KBM-7 (cell line): ENCODE measurements around the gene TBC1D8B.
"Not testable (repeated sequence)": the region's sequence is repeated elsewhere in the genome, so short reads cannot be mapped to it uniquely, and the experiment has no call there.

Experiments
- DNase-seq: peaks from one replicate; pipeline ENCODE4 v3.0.0-alpha.2; 2015
- in situ Hi-C: fragments of 300-500 bp; cut with MboI; formaldehyde crosslinking; loops from 2 replicates; pipeline ENCODE4 v1.14.3; 2020; ENCODE audit warnings: low sequenced_read_pairs, low pct_unique_long_range_greater_than_20kb, mixed read lengths

The TBC1D8B gene

DNA sequence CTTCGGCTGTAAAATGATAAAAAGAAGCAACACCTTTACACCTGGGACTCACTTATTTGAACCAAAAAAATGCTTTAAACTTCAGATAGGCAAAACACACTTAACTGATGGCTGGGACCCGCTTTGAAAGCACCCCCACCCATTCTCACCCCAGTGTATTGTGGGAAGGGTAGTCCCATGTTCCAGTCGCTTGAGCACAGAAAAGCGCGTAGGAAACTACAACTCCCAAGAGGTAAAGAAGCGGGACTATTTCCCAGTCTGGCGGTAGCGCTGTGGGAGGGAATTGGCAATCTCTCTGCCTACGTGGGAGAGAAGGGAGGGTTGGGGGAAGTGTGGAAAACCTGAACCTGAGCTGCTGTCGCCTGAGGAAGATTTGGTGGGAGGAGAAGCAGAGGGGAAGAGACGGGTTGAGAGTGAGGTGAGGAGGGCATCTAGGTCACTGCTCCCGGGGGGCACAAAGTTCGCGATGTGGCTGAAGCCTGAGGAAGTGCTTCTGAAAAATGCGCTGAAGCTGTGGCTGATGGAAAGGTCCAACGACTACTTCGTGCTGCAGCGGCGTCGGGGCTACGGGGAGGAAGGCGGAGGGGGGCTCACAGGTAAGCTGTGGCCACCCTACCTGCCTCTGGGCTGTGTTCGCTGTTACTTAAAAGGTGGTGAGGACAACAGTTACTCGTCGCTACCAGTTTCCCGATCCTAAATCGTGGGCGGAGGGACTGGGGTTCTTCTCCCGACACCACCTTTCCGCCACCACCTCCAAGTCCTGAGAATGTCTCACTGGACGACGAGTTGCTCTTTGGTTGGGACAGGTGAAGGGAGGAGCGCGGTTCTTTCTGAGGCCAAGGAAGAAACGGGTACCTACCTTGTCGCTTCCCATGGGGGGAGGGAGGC, at the start of gene TBC1D8B:
Gene TBC1D8B, plus strand, starts transcription at position 286 of the 888 bp plus-strand sequence. Its CDS starts 181 bp downstream, at position 467.
- DNase-seq: peak; percentile 91
- in situ Hi-C loops: no loop called here

DNA sequence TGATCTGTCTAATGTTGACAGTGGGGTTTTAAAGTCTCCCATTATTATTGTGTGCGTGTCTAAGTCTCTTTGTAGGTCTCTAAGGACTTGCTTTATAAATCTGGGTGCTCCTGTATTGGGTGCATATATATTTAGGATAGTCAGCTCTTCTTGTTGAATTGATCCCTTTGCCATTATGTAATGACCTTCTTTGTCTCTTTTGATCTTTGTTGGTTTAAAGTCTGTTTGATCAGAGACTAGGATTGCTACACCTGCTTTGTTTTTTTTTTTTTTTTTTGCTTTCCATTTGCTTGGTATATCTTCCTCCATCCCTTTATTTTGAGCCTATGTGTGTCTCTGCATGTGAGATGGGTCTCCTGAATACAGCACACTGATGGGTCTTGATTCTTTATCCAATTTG, 33.2 kb upstream of the TBC1D8B start:
- in situ Hi-C loops, DNase-seq: not testable (repeated sequence)

GRCh38 chrX:106774981-106775380, 27.5 kb upstream of the TBC1D8B start:
- in situ Hi-C loops: no loop called here
- no peak for DNase-seq

DNA sequence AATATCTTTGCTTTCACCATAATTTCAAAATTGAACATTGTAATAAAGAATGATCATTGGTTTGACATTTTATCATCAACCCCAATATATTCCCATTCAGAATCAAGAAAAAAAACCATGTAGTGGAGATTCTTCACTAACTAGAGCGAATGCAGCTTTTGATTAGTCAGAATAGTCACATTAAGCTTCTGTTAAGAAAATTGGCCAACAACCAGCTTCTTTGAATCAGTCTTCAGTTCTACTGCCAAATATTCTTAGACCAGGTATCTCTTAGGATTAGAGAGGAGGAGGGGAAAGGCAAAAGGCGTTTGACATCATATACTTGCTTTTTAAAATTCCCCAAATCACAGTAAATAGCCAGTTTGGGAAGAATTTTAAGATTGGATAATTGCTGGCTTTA, 22.2 kb upstream of the TBC1D8B start:
- no peak for DNase-seq
- in situ Hi-C loops: no loop called here

DNA sequence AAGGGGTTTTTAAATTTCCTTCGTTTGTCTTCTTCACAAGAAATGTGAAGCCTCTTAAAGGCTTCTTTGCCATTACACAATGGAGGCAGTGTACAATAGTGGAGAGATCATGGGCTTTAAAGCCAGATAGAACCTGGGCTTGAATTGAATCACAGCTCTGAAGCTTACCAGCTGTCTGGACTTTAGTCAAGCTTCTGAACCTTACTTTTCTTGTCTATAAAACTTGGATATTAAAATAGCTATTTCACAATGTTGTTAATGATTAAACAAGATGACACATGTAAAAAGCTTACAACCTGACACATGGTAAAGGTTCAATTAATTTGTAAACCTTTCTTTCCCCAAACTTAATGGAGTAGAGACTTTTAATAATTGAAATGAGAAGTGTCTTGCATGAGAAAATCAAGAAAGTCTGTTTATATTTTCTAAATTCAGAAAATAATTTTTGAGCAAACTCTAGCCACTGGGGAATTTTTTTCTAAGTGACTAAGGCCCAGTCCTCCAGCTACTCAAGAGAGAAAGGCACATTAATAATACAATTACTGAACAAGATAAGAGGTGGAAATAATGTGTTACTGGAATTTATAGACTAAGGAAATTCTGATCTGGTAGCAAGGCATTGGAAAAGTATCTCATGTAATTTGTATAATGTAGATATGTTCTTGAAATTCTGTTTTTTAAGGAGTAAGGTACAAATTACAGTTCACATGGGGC, 21.7 kb upstream of the TBC1D8B start:
- DNase-seq: no peak
- in situ Hi-C loops: no loop called here

GRCh38 chrX:106783716-106784115, 18.8 kb upstream of the TBC1D8B start:
- in situ Hi-C loops: no loop called here
- no peak for DNase-seq

DNA sequence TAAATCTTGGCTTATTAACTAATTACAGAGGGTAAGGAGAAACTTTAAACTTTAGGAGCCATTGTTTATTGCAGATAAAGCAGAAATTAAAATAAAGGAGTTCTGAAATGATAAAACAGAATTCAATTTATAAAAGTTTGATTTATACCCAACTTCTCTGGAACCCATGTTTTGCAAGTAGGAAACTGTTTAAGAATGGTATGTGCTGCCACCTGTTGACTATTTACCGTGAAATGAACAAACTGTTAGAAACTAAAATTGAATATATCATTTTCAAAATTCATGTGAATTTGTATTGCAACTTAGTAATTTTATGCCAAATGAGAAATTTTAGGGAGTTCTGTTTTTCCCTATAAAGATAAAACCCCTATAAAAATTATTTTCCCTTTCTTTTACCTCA, 11.0 kb upstream of the TBC1D8B start:
- in situ Hi-C loops: no loop called here

DNA sequence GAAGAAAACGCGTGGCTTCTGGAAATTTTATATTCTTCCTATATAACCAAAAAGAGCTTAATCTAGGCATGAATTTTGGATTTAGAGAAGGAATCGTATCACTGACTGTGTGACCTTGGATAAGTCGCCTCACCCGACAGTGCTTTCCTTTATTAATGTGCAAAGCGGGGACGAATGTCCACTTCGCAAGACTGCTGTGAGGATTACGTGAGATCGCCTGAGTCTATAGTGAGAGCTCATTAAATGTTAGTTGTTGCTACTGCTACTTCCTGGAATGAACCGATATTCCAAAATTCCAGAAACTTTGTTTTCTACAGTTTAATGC, 448 bp upstream of the TBC1D8B start:
- in situ Hi-C loops: no loop called here
- no peak for DNase-seq

More for the DNA sequence above, 11.0 kb upstream of the TBC1D8B start:
- DNase-seq: peak; percentile 16

- in situ Hi-C loops: no loop called here
- DNase-seq: no peak
Measured at GRCh38 chrX:106811131-106811910, 8.8 kb downstream of the TBC1D8B start.

GRCh38 chrX:106812930-106813329, 10.5 kb downstream of the TBC1D8B start:
- DNase-seq, in situ Hi-C loops: not testable (repeated sequence)

- DNase-seq, in situ Hi-C loops: not testable (repeated sequence)
Measured at GRCh38 chrX:106814093-106814492, 11.6 kb downstream of the TBC1D8B start.

DNA sequence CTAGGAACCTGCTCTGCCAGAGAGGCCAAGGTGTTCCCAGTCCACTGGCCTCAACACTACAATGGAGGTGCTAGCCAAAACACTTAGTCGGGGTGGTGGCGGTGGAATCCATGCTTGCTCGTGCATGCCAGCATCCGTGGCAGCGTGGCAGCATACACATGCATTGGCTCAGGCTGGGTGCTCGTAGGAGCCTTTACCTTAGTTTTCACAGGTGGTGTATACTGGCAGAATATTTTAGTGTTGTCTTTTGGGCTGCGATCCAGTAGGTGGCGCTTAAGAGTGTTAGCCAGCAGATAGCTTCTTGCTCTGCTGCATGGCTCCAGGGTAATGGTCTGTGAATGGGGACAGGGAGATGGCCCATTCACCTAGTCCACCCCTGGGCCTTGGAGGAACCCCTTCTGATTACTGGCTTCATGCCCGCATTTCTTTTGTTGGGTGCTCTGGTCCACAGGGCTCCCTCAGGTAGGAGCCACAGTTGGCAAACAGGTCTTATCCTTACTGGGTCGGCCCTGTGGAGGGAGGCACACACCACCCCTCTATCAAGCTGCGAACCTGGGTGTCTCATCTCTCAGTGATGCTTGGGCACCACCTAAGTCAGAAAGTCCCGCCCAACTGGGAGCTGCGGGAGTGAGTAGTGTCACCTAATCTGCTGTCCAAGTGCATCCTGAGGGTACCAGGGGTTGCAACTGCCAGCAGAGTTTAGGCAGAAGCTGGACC, 60.7 kb downstream of the TBC1D8B start:
- DNase-seq: peak; percentile 32
- in situ Hi-C loops: no loop called here

- in situ Hi-C loops: no loop called here
- no peak for DNase-seq
Measured at GRCh38 chrX:106863697-106864096, 61.2 kb downstream of the TBC1D8B start.

DNA sequence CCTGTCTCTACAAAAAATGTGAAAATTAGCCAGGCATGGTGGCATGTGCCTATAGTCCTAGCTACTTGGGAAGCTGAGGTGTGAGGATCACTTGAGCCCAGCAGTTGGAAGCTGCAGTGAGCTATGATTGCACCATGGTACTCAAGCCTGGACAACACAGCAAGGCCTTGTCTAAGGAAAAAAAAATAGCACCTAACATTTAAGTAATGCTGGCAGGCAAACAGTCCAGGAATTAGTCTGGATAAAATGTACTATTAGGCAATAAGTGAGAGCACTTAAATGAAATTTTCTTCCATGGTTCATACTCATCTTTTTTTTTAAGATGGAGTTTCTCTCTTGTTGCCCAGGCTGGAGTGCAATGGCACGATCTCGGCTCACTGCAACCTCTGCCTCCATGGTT, 70.3 kb downstream of the TBC1D8B start:
- in situ Hi-C loops, DNase-seq: not testable (repeated sequence)

- in situ Hi-C loops: no loop called here
- peak; percentile 24 for DNase-seq
Measured at GRCh38 chrX:106874075-106874474, 71.6 kb downstream of the TBC1D8B start.

DNA sequence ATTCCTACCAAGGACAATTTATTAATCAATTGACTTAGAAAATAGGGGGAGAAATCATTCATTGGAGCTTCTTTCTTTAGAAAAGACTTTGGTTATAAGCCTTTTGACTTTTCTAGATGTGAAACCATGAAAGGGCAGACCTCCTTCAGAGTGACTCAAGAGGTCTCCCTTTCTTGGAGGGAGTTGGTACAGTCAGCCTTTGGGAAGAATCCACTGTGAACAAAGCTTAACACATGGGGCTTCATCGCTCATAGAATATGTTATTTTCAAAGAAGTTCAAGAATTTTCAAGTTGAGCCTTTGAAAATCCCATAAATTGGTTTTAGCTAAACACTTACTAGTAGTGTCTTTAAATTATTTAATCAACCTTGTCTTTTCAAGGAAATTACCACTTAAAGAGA, 72.7 kb downstream of the TBC1D8B start:
- in situ Hi-C loops: no loop called here
- no peak for DNase-seq

DNA sequence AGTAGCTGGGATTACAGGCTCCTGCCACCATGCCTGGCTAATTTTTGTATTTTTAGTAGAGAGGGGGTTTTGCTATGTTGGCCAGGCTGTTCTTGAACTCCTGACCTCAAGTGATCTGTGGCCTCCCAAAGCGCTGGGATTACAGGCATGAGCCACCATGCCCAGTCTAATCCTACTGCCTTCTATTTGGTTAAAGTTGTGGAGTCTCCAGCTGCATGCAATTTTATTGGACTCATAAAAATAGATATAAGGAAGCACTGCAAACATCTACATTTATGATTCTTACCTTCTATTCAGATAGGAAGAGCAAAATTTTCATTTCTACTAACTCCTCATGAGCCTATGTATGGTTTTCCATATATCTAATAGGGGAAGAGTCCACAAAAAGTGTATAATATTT, 87.0 kb downstream of the TBC1D8B start:
- in situ Hi-C loops: no loop called here
- DNase-seq: no peak

GRCh38 chrX:106891762-106892460, 89.4 kb downstream of the TBC1D8B start:
- DNase-seq: no peak
- in situ Hi-C loops: no loop called here
